Heart right ventricle (tissue), 16 donors: ENCODE data around the gene LRMDA. TPM values are rescaled to one million over a fixed set of nuclear protein-coding genes. Genes with fewer than 3 reads are reported as not detected.

Experiments used
- ATAC-seq, 8 donors: fragments of 200-7000 bp; cut with Tn5 transposase; one replicate each; pipeline ENCODE4 v1.9.1; 2020; ENCODE audit warnings: mild to moderate bottlenecking in 8 of 8, moderate library complexity in 8 of 8, moderate number of reproducible peaks in 1 of 8
- DNase-seq, 2 donors: peaks; one replicate each; pipeline ENCODE4 v3.0.0-alpha.2; 2020
- H3K27ac ChIP-seq, 10 donors: fragments of 200-600 bp; sonication (generic) in 2 of 10; one replicate each; pipeline versions ENCODE4 v1.5.0 to v1.8.0; 2020 to 2022; ENCODE audit warnings: mild to moderate bottlenecking in 3 of 10
- H3K27me3 ChIP-seq, 7 donors: fragments of 200-600 bp; one replicate each; pipeline ENCODE4 v1.8.0; 2021 to 2022; ENCODE audit warnings: mild to moderate bottlenecking in 2 of 7
- H3K36me3 ChIP-seq, 9 donors: fragments of 200-600 bp; sonication (generic) in 1 of 9; one replicate each; pipeline versions ENCODE4 v1.5.0 to v1.8.0; 2020 to 2022; ENCODE audit warnings: mild to moderate bottlenecking in 2 of 9
- H3K4me1 ChIP-seq, 9 donors: fragments of 200-600 bp; sonication (generic) in 1 of 9; one replicate each; pipeline versions ENCODE4 v1.5.0 to v1.8.0; 2020 to 2022; ENCODE audit warnings: mild to moderate bottlenecking in 4 of 9
- H3K4me3 ChIP-seq, 10 donors: fragments of 200-600 bp; sonication (generic) in 2 of 10; one replicate each; pipeline versions ENCODE4 v1.5.0 to v1.8.0; 2020 to 2022; ENCODE audit warnings: mild to moderate bottlenecking in 7 of 10, moderate library complexity in 2 of 10
- H3K9me3 ChIP-seq, 11 donors: fragments of 200-600 bp in 10 of 11; sonication (generic) in 2 of 11; one replicate each; pipeline versions ENCODE4 v1.5.0 to v1.8.0; 2013 to 2022; ENCODE audit warnings: mild to moderate bottlenecking in 2 of 11, control low read depth in 1 of 11, moderate library complexity in 1 of 11
- WGBS, 2 donors: extraction: QIAGEN DNeasy Blood & Tissue Kit; methylation state at CpG; one replicate each; pipeline ENCODE4 v1.1.7; 2013; ENCODE audit warnings: inconsistent platforms in 1 of 2; 5-methylcytosine and 5-hydroxymethylcytosine counted together
- intact Hi-C, 10 donors: fragments of 100-400 bp; cut with DNase I; formaldehyde crosslinking; loops; one replicate each; pipeline versions ENCODE4 v1.11.1 to v1.14.2; 2022
- polyA plus RNA-seq, 2 donors: library from polyadenylated mRNA; stranded (reverse); fragments of 200-250 nt; gene quantifications; one replicate each; pipeline ENCODE4 v1.2.3, GENCODE V29; 2013
- total RNA-seq, 10 donors: library from RNA; stranded (reverse); fragmentation: NEBNext Ultra II Directional in 3 of 10; extraction: Animal tissue kit (Norgen Biotek cat#: 25700) in 3 of 10; gene quantifications; one replicate each; pipeline versions ENCODE4 v1.2.1 to v1.2.4, GENCODE V29; 2021 to 2023
- TF ChIP-seq, protein P1 (sequence below), 9 donors: fragments of 200-600 bp; sonication (generic) in 2 of 9; IDR thresholded peaks; one replicate each; pipeline versions ENCODE4 v1.5.0 to v1.8.0; 2021 to 2022; ENCODE audit warnings: antibody characterized with exemption in 9 of 9, mild to moderate bottlenecking in 5 of 9, moderate library complexity in 1 of 9
- donor health status: Arrhythmogenic right ventricular cardiomyopathy.
- donor health status: ischemic (EF 13 %, LVEDD 7.1; RV severe dilation, severe dysfunction).
- donor health status: healthy with polysubstance abuse.
- donor health status: DM: no; HTN: yes; CAD: no.
- donor health status: DM: no; HTN: no; CAD: no.
- donor health status: ischemic (EF 25% LVEDD 6.9; RV normal size, moderate dysfunction).
- donor health status: ischemic (EF 25% LVEDD 5.7; RV mildly dilated, moderate dysfunction).
- donor health status: healthy.
- donor health status: DM: yes; HTN: yes; CAD: no.
- donor health status: Ischemic cardiomyopathy.
- donor health status: ischemic (EF 35%, LVEDD 5.7; RV mildly dilated, moderate dysfunction).
- donor health status: nonischemic (EF 11% LVEDD 7.7; RV severe dilation, severe dysfunction).
- donor health status: DM: yes; HTN: yes; CAD: no.
- donor health status: PGD.
- donor health status: ischemic (EF 29% LVEDD 5.4; RV normal size, mild dysfunction).
- donor health status: nonischemic (EF 23%, LVEDD 6.1; RV moderate dilation, normal function).

LRMDA gene
- total and polyA plus RNA-seq, 12 donors: 4.0 to 59.8 (median 12.7) TPM

DNA sequence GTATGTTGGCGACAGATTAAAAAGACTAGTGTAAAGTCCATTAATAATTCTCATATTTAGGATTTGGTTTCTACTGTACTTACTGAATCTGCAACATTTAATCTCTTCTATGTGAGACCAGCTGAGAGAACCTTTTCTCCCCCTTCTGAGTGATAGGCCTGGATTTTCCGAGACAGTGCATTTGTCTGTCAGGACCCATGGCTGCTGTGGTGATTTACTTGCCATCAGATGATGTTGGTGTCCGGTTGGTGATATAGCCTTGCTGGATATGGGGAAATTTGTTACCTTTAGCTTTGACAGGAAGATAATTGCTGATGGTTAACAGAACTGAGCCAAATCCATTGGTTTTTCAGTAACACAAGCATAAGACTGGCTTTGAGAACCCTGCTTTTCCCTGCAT is 517.2 kb downstream of the LRMDA start:
- Histone ChIP-seq H3K4me3 (no peak overlapping the region), H3K27me3 (no peaks in the 10 kb centered on the region), H3K4me1 (no peaks in the 10 kb centered on the region), H3K9me3 (peaks cover 0 to 21% (median 9%) of the 10 kb centered on the region in 11 donors), H3K27ac (no peak overlapping the region), H3K36me3 (no peaks in the 10 kb centered on the region)
- no peak for ATAC-seq
- WGBS, 2 donors: 95% methylated on average over 3 of the region's 3 CpGs
- intact Hi-C loops: no loop called here
- TF ChIP-seq, protein P1, sequence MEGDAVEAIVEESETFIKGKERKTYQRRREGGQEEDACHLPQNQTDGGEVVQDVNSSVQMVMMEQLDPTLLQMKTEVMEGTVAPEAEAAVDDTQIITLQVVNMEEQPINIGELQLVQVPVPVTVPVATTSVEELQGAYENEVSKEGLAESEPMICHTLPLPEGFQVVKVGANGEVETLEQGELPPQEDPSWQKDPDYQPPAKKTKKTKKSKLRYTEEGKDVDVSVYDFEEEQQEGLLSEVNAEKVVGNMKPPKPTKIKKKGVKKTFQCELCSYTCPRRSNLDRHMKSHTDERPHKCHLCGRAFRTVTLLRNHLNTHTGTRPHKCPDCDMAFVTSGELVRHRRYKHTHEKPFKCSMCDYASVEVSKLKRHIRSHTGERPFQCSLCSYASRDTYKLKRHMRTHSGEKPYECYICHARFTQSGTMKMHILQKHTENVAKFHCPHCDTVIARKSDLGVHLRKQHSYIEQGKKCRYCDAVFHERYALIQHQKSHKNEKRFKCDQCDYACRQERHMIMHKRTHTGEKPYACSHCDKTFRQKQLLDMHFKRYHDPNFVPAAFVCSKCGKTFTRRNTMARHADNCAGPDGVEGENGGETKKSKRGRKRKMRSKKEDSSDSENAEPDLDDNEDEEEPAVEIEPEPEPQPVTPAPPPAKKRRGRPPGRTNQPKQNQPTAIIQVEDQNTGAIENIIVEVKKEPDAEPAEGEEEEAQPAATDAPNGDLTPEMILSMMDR (IDR thresholded peaks at IDR 0.05): no peak
- DNase-seq: no peak

DNA sequence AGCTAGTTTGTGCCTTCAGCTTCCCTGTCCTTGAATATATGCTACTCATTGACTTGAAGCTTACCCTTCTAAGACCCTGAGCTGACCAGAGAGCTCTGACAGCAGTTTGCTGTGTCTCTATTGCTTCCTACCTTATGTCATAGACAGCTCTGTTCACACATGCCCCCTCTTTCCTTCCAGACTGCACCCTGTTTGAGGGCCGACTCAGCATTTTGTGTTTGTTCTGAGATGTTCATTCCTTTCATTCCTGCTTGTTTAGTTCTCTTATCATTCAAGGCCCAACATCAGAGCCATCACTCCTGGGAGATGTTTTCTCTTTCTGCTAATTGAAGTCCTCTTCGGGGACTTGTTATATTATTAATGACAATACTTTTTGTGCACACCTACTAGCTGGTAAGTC is 518.9 kb downstream of the LRMDA start:
- intact Hi-C loops: no loop called here
- DNase-seq (no peak), ATAC-seq (no peak)
- H3K27me3 ChIP-seq: no peaks in the 10 kb centered on the region
- TF ChIP-seq, protein P1 (IDR thresholded peaks at IDR 0.05): no peak
- H3K4me1 ChIP-seq: peaks cover 0 to 5% (median 0%) of the 10 kb centered on the region in 9 donors
- no peak overlapping the region for H3K4me3 ChIP-seq
- 75 to 83% methylated on average over 2 of the region's 2 CpGs for whole genome bisulfite sequencing, 2 donors
- no peak overlapping the region for H3K27ac ChIP-seq
- no peaks in the 10 kb centered on the region for H3K36me3 ChIP-seq
- H3K9me3 ChIP-seq: peaks cover 0 to 4% (median 0%) of the 10 kb centered on the region in 11 donors

DNA sequence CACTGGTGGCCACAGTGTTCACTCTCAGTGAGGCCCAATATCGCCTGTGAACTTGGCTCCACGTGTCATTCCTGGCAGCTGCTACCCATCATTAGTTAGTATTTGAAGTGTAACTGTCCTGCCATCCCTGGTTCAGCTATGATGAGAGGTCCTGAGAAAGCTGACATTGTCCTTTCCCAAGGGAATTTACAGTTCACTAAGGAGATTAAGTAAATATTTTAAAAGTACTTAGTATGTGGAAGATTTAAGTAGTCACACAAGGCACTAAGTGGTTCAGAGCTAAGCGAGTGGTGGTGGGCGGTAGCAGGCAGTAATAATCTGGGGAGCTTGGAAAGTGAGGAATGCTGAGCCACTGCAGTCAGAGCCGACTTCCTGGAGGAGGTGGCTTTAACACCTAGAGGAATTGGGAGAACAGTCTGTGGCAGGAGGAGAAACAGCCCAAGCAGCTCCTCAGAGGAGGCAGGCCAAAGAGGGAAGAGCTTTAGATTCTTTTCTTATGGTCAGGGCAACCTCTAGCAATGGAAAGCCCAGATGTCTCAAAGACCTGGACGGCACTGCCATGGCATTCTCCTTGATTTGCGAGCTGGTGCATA is 519.7 kb downstream of the LRMDA start:
- no peak overlapping the region for H3K4me3 ChIP-seq
- H3K4me1 ChIP-seq: peaks cover 0 to 13% (median 0%) of the 10 kb centered on the region in 9 donors
- H3K9me3 ChIP-seq: no peaks in the 10 kb centered on the region
- intact Hi-C loops: no loop called here
- TF ChIP-seq, protein P1 (IDR thresholded peaks at IDR 0.05): no peak
- ATAC-seq: peak in 1 of 8 donors; percentile 15
- no peak overlapping the region for H3K27ac ChIP-seq
- no peaks in the 10 kb centered on the region for H3K27me3 ChIP-seq
- no peak for DNase-seq
- no peaks in the 10 kb centered on the region for H3K36me3 ChIP-seq
- 81 to 87% methylated on average over 7 of the region's 7 CpGs for WGBS, 2 donors

DNA sequence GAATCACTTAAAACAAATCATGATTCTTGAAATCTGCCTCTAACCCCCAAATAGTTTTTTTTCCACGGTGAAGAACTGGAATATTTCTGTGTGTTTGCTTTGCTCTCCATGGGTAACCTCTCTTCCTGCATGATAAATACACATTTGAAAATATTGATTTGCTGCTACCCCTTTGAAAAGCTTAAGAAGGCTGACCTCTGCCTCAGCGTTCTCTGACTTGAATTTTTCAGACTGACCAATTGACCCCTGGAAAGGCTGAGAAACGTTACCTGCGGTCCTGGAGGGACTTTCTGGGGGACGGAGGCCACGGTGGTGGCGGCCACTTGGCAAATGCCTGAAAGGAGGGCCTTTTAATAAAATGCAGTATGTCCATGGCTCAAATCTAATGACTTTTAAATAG is 520.2 kb downstream of the LRMDA start:
- H3K27ac ChIP-seq: no peak overlapping the region
- no peak overlapping the region for H3K4me3 ChIP-seq
- peaks cover 0 to 18% (median 0%) of the 10 kb centered on the region in 9 donors for H3K4me1 ChIP-seq
- no peaks in the 10 kb centered on the region for H3K9me3 ChIP-seq
- H3K36me3 ChIP-seq: no peaks in the 10 kb centered on the region
- DNase-seq (no peak), ATAC-seq (no peak)
- H3K27me3 ChIP-seq: no peaks in the 10 kb centered on the region
- 91 to 95% methylated on average over 7 of the region's 7 CpGs for WGBS, 2 donors
- TF ChIP-seq, protein P1 (IDR thresholded peaks at IDR 0.05): no peak
- intact Hi-C loops: no loop called here
